ENCODE results near the gene KLHL30. TPM values are rescaled to one million over a fixed set of nuclear protein-coding genes. Genes with fewer than 3 reads are reported as not detected.

Gene KLHL30
- total and polyA plus RNA-seq, 4 experiments from 2014 or later = not detected

DNA sequence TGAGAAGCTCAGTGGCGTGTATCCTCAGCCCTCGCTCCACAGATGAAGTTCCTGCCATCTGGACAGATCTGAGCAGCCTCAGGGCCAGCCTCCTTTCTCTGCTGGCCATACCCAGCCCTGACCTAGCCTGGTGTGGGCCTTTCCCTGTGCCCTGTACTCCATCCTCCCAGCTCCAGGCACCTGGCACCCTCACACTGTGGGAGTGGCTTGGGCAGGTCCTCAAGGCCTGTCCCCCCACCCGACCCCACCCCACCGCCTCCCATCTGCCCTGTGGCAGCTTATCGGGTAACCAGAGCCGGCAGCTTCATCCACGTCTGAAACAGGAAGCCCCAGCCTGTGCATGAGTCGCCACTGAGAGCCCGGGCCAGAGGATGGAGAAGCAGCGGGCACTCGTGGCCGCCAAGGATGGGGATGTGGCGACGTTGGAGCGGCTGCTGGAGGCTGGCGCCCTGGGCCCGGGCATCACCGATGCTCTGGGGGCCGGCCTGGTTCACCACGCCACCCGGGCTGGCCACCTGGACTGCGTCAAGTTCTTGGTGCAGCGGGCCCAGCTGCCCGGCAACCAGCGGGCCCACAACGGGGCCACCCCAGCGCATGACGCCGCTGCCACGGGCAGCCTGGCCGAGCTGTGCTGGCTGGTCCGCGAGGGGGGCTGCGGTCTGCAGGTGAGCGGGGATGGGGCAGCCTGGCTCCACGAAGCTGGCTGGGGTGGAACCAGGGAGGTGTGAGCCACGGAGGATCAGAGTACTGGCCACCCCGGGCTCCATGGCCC lies 38.2 kb upstream of the KLHL30 start, which contains the start of gene ESPNL:
Gene ESPNL (plus strand): TSS at position 292 of the 772 bp plus-strand sequence. CDS start 80 bp downstream, at position 372.
- Mint-ChIP-seq H3K36me3 (peaks cover 0 to under 1% of the 10 kb centered on the region in 2 donors), H3K27ac (peak within 1 kb of the TSS in 1 of 7 donors; percentile 22), H3K9me3 (no peaks in the 10 kb centered on the region), H3K4me1 (no peaks in the 10 kb centered on the region), H3K27me3 (no peaks in the 10 kb centered on the region), H3K4me3 (no peak within 1 kb of the TSS)
- no peak for DNase-seq
- Histone ChIP-seq H3K4me3 (ENCODE audit: low read length in 2 of 2) (no peak within 1 kb of the TSS), H3K27ac (ENCODE audit: low read depth, low read length) (no peak within 1 kb of the TSS), H3K36me3 (ENCODE audit: insufficient read depth, low read length) (no peaks in the 10 kb centered on the region), H3K4me1 (ENCODE audit: insufficient read depth, low read length) (no peaks in the 10 kb centered on the region), H3K27me3 (ENCODE audit: insufficient read depth, low read length) (no peaks in the 10 kb centered on the region), H3K9me3 (ENCODE audit: control insufficient read depth in 1 of 2, low read length in 2 of 2) (no peaks in the 10 kb centered on the region)
- intact Hi-C loops (cut with micrococcal nuclease) = no loop called here
- POLR2A ChIA-PET (ENCODE audit: partially characterized antibody) = no interaction called here
- CTCF ChIA-PET (ENCODE audit: partially characterized antibody) = no interaction called here

DNA sequence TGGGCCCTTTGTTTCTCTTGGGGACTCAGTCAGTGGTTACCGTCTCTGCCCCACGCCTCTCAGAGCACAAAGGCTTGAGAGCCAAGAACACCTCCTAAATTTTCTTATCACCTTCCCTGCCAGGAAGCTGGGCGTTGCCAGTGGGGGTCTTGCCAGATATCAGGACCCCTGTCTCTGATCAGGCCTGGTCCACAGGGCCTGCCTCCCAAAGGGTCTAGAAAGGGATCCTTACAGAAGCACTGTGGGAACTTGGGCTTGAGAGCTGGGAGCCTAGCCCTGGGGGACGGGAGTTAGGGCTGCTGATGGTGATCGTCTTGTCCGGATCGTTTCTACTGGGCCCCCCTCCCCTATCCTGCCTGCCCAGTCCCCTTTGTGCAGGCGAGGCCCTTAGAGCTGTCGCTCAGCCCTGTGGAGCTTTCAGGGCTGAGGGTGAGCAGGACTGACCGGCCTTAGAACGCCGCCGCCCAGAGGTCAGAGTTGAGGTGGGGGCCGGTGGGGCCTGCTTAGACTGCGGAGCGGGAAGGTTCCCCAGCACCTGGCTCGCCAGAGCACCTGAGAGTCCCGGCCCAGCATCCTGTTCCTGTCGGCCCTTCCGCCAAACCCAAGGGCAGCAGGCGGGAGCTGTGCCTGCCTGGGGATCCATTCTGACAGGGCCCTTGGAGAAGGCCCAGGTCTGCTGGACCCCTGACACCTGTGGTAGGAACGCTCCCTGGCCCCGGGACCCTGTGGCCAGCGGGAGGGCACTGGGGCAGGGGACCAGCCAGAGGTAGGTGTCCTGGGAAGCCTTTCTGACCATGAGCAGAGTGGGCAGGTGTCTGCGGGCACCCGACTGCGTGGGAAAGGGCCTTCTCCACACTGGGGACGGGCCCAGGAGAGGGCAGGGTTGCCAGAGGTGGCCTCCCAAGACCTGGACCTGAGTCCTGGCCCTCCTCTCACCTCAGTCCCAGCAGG lies 37.4 kb upstream of the KLHL30 start:
- no peaks in the 10 kb centered on the region for H3K9me3 Mint-ChIP-seq
- no peaks in the 10 kb centered on the region for H3K4me1 ChIP-seq (ENCODE audit: insufficient read depth, low read length)
- H3K9me3 ChIP-seq (ENCODE audit: control insufficient read depth in 1 of 2, low read length in 2 of 2) = no peaks in the 10 kb centered on the region
- CTCF ChIA-PET (ENCODE audit: partially characterized antibody) = no interaction called here
- H3K4me3 Mint-ChIP-seq = no peak overlapping the region
- no peaks in the 10 kb centered on the region for H3K27me3 Mint-ChIP-seq
- H3K27ac ChIP-seq (ENCODE audit: low read depth, low read length) = no peak overlapping the region
- no peaks in the 10 kb centered on the region for H3K36me3 Mint-ChIP-seq
- no peaks in the 10 kb centered on the region for H3K36me3 ChIP-seq (ENCODE audit: insufficient read depth, low read length)
- H3K4me3 ChIP-seq (ENCODE audit: low read length in 2 of 2) = no peak overlapping the region
- POLR2A ChIA-PET (ENCODE audit: partially characterized antibody) = interaction anchor here (1.1 kb wide), 1 partner anchor 41 kb away, joined by 3 read pairs; the partner anchor contains the start of gene SCLY
- H3K4me1 Mint-ChIP-seq = no peaks in the 10 kb centered on the region
- H3K27ac Mint-ChIP-seq = peak overlapping the region in 1 of 7 donors; percentile 22
- intact Hi-C loops (cut with micrococcal nuclease) = no loop called here
- DNase-seq = no peak
- H3K27me3 ChIP-seq (ENCODE audit: insufficient read depth, low read length) = no peaks in the 10 kb centered on the region

DNA sequence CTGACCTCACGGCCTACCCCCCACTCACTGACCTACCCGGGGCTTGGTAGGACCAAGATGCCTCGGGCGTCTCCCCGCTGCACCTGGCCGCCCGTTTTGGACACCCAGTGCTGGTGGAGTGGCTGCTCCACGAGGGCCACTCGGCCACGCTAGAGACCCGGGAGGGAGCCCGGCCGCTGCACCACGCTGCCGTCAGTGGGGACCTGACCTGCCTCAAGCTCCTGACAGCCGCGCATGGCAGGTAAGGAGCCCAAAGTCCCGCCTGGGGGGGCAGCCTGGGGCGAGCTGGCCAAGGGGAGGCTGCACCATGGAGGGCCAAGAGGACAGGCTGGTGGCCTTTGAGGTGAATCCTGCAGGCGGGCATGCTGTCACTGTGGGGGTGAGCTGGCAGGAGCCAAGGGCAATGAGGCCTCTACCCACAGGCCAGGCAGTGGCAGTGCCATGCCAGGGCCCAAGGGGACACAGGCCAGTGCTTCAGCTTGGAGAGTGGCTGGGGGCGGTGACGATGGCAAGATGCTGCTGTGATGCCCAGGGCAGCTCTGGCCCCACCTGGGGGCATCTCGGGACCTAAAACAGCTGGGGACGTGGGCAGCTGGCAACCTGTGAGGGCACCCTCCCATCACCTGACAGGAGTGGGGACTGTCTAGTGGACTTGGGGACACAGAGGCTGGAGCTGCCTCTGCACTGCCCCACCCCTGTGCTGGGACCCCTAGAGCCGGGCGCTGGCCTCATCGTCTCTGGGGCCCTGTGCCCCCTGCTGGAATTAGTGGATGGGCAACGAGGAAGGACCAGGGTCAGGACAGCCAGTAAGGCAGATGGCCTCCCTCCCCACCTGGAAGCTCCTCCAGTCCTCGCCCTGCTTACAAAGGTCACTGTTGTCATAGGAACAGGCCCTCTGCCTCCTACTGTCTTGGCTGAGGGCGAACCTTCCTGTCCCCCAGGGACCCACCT lies 36.3 kb upstream of the KLHL30 start:
- H3K27me3 ChIP-seq (ENCODE audit: insufficient read depth, low read length) = no peaks in the 10 kb centered on the region
- CTCF ChIA-PET (ENCODE audit: partially characterized antibody) = no interaction called here
- H3K4me3 Mint-ChIP-seq = no peak overlapping the region
- no peaks in the 10 kb centered on the region for H3K4me1 ChIP-seq (ENCODE audit: insufficient read depth, low read length)
- POLR2A ChIA-PET (ENCODE audit: partially characterized antibody) = interaction anchor here (1.1 kb wide), 1 partner anchor 42 kb away, joined by 3 read pairs; the partner anchor contains the start of gene SCLY
- no peaks in the 10 kb centered on the region for H3K9me3 Mint-ChIP-seq
- intact Hi-C loops (cut with micrococcal nuclease) = no loop called here
- H3K4me3 ChIP-seq (ENCODE audit: low read length in 2 of 2) = no peak overlapping the region
- H3K27me3 Mint-ChIP-seq = no peaks in the 10 kb centered on the region
- H3K27ac ChIP-seq (ENCODE audit: low read depth, low read length) = no peak overlapping the region
- H3K27ac Mint-ChIP-seq = no peak overlapping the region
- H3K9me3 ChIP-seq (ENCODE audit: control insufficient read depth in 1 of 2, low read length in 2 of 2) = no peaks in the 10 kb centered on the region
- no peaks in the 10 kb centered on the region for H3K36me3 Mint-ChIP-seq
- H3K4me1 Mint-ChIP-seq = no peaks in the 10 kb centered on the region
- H3K36me3 ChIP-seq (ENCODE audit: insufficient read depth, low read length) = no peaks in the 10 kb centered on the region
- DNase-seq = no peak

DNA sequence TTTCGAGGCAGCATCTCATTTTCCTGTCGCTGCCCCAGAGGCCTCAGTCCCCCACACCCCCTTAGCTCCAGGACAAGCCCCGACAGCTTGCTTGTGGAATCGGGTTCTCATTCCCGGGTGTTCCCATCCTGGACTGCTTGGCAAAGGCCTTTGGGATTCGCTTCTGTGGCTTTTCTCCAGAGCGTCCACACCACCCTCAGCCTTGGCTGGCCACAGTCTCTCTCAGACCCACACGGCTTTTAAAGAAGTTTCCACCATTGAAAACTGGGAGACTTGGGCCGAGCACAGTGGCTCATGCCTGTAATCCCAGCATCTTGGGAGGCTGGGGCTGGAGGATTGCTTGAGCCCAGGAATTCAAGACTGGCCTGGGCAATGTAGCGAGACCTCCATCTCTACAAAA lies 35.6 kb upstream of the KLHL30 start:
- Mint-ChIP-seq H3K4me1 (peaks cover 0 to 4% (median 0%) of the 10 kb centered on the region in 4 donors), H3K4me3 (no peak overlapping the region), H3K27ac (no peak overlapping the region), H3K27me3 (no peaks in the 10 kb centered on the region), H3K36me3 (no peaks in the 10 kb centered on the region), H3K9me3 (no peaks in the 10 kb centered on the region)
- Histone ChIP-seq H3K27me3 (ENCODE audit: insufficient read depth, low read length) (no peaks in the 10 kb centered on the region), H3K4me1 (ENCODE audit: insufficient read depth, low read length) (no peaks in the 10 kb centered on the region), H3K27ac (ENCODE audit: low read depth, low read length) (no peak overlapping the region), H3K4me3 (ENCODE audit: low read length in 2 of 2) (no peak overlapping the region), H3K36me3 (ENCODE audit: insufficient read depth, low read length) (no peaks in the 10 kb centered on the region), H3K9me3 (ENCODE audit: control insufficient read depth in 1 of 2, low read length in 2 of 2) (no peaks in the 10 kb centered on the region)
- CTCF ChIA-PET (ENCODE audit: partially characterized antibody) = no interaction called here
- POLR2A ChIA-PET (ENCODE audit: partially characterized antibody) = no interaction called here
- intact Hi-C loops (cut with micrococcal nuclease) = no loop called here
- DNase-seq = no peak

DNA sequence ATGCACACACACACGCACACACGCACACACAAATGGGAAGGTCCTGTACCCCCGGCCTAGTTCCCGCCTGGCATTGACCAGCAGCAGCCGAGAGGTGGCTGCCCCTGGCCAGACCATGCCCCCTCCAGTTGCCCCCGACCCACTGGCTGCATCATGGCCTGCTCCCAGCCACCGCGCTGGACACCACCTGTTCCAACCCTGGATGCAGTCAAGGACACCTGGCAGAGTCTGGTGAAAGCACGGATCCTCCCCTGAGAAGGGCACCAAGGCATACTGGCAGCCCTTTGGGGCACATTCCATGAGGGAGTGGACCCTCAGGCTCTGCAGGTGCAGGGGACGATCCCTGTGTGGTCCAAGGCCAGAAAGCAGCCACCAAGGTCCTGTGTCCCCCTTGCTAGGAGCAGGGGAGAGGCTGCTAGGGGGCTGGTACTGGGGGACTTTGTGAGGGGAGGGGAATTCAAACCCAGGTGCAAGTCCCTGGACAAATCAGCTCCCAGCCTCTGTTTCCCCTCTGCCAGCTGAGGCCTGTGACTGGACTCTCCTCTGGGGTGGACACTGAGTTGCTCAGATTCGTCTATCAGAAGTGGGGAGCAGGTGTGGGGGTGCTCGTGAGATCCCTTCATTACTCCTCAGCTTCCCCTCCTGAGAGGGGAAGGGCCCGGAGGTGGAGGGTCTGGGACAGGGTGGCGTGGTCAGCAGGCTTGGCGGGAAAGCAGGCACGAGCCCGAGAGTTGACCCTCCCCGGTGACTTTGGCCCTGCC lies 34.8 kb upstream of the KLHL30 start:
- H3K36me3 Mint-ChIP-seq = no peaks in the 10 kb centered on the region
- no peaks in the 10 kb centered on the region for H3K36me3 ChIP-seq (ENCODE audit: insufficient read depth, low read length)
- H3K9me3 Mint-ChIP-seq = no peaks in the 10 kb centered on the region
- H3K4me1 Mint-ChIP-seq = peaks cover 0 to 8% (median 0%) of the 10 kb centered on the region in 4 donors
- H3K27me3 ChIP-seq (ENCODE audit: insufficient read depth, low read length) = no peaks in the 10 kb centered on the region
- intact Hi-C loops (cut with micrococcal nuclease) = no loop called here
- DNase-seq = no peak
- H3K9me3 ChIP-seq (ENCODE audit: control insufficient read depth in 1 of 2, low read length in 2 of 2) = no peaks in the 10 kb centered on the region
- H3K4me3 Mint-ChIP-seq = no peak overlapping the region
- ChIA-PET CTCF (ENCODE audit: partially characterized antibody) (no interaction called here), POLR2A (ENCODE audit: partially characterized antibody) (no interaction called here)
- no peaks in the 10 kb centered on the region for H3K27me3 Mint-ChIP-seq
- no peak overlapping the region for H3K27ac ChIP-seq (ENCODE audit: low read depth, low read length)
- H3K4me1 ChIP-seq (ENCODE audit: insufficient read depth, low read length) = no peaks in the 10 kb centered on the region
- H3K4me3 ChIP-seq (ENCODE audit: low read length in 2 of 2) = no peak overlapping the region
- H3K27ac Mint-ChIP-seq = peak overlapping the region in 1 of 7 donors; percentile 29

DNA sequence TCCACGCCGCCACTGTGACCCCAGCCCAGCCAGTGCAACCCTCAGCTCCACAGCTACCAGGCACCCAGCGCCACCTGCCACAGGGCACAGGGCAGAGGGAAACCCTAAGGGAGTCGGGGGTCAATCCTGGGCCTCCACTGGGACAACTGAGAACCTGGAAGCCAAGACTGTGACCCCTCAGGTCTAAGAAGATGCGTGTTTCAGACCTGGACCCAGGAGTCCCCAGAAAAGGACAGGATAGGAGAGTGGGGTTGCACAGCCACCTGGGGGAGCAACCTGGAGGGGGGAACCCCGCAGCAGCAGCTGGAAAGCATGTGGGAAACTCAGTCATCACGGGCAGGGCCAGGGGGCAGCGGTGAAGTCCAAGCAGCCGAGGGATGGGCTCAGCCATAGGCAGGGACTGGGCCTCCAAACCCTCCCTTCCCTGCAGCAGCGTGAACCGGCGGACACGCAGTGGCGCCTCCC lies 34.2 kb upstream of the KLHL30 start:
- no peak for DNase-seq
- Mint-ChIP-seq H3K9me3 (no peaks in the 10 kb centered on the region), H3K4me3 (no peak overlapping the region), H3K36me3 (no peaks in the 10 kb centered on the region), H3K27ac (peak overlapping the region in 1 of 7 donors; percentile 66), H3K4me1 (peaks cover 0 to 13% (median 0%) of the 10 kb centered on the region in 4 donors), H3K27me3 (no peaks in the 10 kb centered on the region)
- ChIA-PET POLR2A (ENCODE audit: partially characterized antibody) (no interaction called here), CTCF (ENCODE audit: partially characterized antibody) (no interaction called here)
- intact Hi-C loops (cut with micrococcal nuclease) = no loop called here
- no peaks in the 10 kb centered on the region for H3K4me1 ChIP-seq (ENCODE audit: insufficient read depth, low read length)
- H3K27me3 ChIP-seq (ENCODE audit: insufficient read depth, low read length) = no peaks in the 10 kb centered on the region
- H3K27ac ChIP-seq (ENCODE audit: low read depth, low read length) = no peak overlapping the region
- H3K9me3 ChIP-seq (ENCODE audit: control insufficient read depth in 1 of 2, low read length in 2 of 2) = no peaks in the 10 kb centered on the region
- no peak overlapping the region for H3K4me3 ChIP-seq (ENCODE audit: low read length in 2 of 2)
- no peaks in the 10 kb centered on the region for H3K36me3 ChIP-seq (ENCODE audit: insufficient read depth, low read length)
